ENCODE measurements around the gene PARPBP. TPM values are rescaled to one million over a fixed set of nuclear protein-coding genes. Genes with fewer than 3 reads are reported as not detected.
A peak's percentile ranks its signal among the peaks of the same experiment; 100 is the strongest.

The PARPBP gene, protein sequence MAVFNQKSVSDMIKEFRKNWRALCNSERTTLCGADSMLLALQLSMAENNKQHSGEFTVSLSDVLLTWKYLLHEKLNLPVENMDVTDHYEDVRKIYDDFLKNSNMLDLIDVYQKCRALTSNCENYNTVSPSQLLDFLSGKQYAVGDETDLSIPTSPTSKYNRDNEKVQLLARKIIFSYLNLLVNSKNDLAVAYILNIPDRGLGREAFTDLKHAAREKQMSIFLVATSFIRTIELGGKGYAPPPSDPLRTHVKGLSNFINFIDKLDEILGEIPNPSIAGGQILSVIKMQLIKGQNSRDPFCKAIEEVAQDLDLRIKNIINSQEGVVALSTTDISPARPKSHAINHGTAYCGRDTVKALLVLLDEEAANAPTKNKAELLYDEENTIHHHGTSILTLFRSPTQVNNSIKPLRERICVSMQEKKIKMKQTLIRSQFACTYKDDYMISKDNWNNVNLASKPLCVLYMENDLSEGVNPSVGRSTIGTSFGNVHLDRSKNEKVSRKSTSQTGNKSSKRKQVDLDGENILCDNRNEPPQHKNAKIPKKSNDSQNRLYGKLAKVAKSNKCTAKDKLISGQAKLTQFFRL
- polyA plus RNA-seq (2011; rRNA removed) (32.6 and 58.2 TPM in 2 replicates), polyA plus RNA-seq (2017; fragmentation: RNase III; extraction: RNeasy Plus Mini Kit Qiagen cat#74134 plus additional on column Dnase treatment) (31.8 to 32.8 TPM (median 32.4 TPM) in 3 replicates), polyA minus RNA-seq (2011; rRNA and poly(A)+ RNA removed) (11.6 and 12.8 TPM in 2 replicates)
- polyA plus RNA-seq (2012; cell fraction: cytosol; rRNA removed) = 10.8 and 11.4 TPM in 2 replicates
- 4.3 and 7.3 TPM in 2 replicates for polyA plus RNA-seq (2012; cell fraction: nucleus; rRNA removed)

DNA sequence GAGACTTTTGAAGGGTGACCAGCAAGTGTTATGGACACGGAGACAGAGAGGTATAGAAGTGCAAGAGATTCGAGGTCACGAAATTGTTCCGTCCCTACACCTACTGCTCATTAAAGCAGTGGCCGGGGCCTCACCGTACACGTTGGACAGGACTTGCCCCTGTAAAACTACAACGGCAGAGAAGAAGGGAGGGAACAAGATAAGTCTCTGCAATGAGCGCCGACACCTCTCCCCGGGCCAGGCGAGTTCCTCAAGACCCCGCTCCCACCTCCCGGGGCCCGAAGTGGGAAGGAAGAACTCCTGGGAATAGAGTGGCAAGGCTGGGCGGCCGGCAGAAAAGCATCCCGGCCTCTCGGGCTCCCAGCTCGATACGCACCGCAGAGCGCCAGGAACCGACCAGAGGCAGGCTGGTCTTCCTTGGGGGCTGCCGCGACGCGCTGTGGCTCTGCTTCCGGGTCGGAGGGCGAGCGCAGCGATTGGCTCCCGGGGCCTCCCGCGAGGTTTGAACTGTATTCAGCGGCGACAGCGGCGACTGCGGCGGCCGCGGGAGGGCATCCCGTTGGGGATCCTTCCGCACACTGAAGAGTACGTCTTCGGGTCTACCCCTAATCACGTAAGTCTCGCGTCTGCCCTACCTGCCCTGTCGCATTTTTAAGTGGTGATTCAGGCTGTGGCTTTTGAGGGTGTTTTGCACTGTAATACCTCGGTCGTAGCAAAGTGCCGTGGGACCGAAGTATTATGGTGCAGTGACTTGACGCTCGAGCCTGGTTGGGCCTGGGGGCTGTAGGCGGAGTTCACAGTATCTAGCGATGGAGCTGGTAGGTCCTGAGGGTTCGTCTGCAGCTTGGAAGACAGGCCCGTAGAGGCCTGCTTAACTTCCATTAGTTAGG is at the start of gene PARPBP, which contains the start of gene NUP37:
PARPBP (plus strand) TSS at position 510 of the 890 bp plus-strand sequence. CDS start 3,706 bp downstream, outside the sequence.
NUP37 (minus strand) TSS at position 441 of the 890 bp plus-strand sequence. CDS start 1,596 bp downstream, outside the sequence.
- Histone ChIP-seq H3K4me1 (peaks cover 24% of the 10 kb centered on the region), H3K9me3 (no peaks in the 10 kb centered on the region), H3K4me3 (peak within 1 kb of the TSS; percentile 64), H3K27ac (peak within 1 kb of the TSS; percentile 82 to 97), H3K4me2 (peak within 1 kb of the TSS; percentile 94)
- CTCF ChIA-PET = interaction anchor here (0.7 to 2.0 kb wide), 3 partner anchors 12 to 648 kb away, joined by 3 to 6 read pairs (median 3); no protein-coding TSS in a partner anchor
- WGBS (ENCODE audit: missing lambda C conversion rate) = under 1% methylated on average over 39 of the region's 62 CpGs
- peak; percentile 98 to 99 for ATAC-seq
- FAIRE-seq = no peak
- peak; percentile 84 to 93 for DNase-seq (ENCODE audit: low read depth in 1 of 2, low spot score in 1 of 2)
- POLR2A ChIA-PET = interaction anchor here (0.6 to 1.0 kb wide), 2 partner anchors 12 to 683 kb away, joined by 3 to 4 read pairs; no protein-coding TSS in a partner anchor
- TF ChIP-seq FOSB (CRISPR knock-in tag; IDR thresholded peaks at IDR 0.05) (no peak), EP300 (IDR thresholded peaks at IDR 0.05) (no peak), RNF2 (IDR thresholded peaks at IDR 0.05; ENCODE audit: borderline replicate concordance, low read depth) (no peak), ESRRA (IDR thresholded peaks at IDR 0.05; ENCODE audit: borderline replicate concordance, low read length) (no peak), ZFP36 (IDR thresholded peaks at IDR 0.05; ENCODE audit: borderline replicate concordance, partially characterized antibody) (no peak), GATA3 (IDR thresholded peaks at IDR 0.05; ENCODE audit: borderline replicate concordance) (peak; percentile 48; the same call in 1 of the 2 replicates), KDM1A (IDR thresholded peaks at IDR 0.05; ENCODE audit: low read depth) (no peak), HOXB13 (CRISPR knock-in tag; IDR thresholded peaks at IDR 0.05; ENCODE audit: low read depth) (no peak), CBX2 (IDR thresholded peaks at IDR 0.05; ENCODE audit: borderline replicate concordance, low read depth) (no peak), ZNF302 (CRISPR knock-in tag; IDR thresholded peaks at IDR 0.05) (no peak), ZSCAN20 (CRISPR knock-in tag; IDR thresholded peaks at IDR 0.05) (no peak), CHD4 (IDR thresholded peaks at IDR 0.05; ENCODE audit: borderline replicate concordance) (no peak), KDM5A (IDR thresholded peaks at IDR 0.05) (peak; percentile 90), FOXS1 (CRISPR knock-in tag; IDR thresholded peaks at IDR 0.05) (no peak), CBX8 (IDR thresholded peaks at IDR 0.05) (no peak), TP53 (CRISPR knock-in tag; IDR thresholded peaks at IDR 0.05) (no peak), JUNB (IDR thresholded peaks at IDR 0.05) (no peak), POLR2AphosphoS2 (conservative IDR thresholded peaks at IDR 0.05; ENCODE audit: low read length) (no peak), NFE2L2 (conservative IDR thresholded peaks at IDR 0.05; ENCODE audit: low read length) (no peak), SREBF2 (IDR thresholded peaks at IDR 0.05) (no peak), EHMT2 (IDR thresholded peaks at IDR 0.05; ENCODE audit: low read depth) (no peak), CHD2 (IDR thresholded peaks at IDR 0.05; ENCODE audit: low read length, partially characterized antibody) (peak; percentile 91), ZC3H11A (IDR thresholded peaks at IDR 0.05) (no peak), HDAC2 (IDR thresholded peaks at IDR 0.05) (no peak), PHF8 (IDR thresholded peaks at IDR 0.05; ENCODE audit: borderline replicate concordance, low read depth) (peak; percentile 82)
- TF ChIP-seq, protein P1, sequence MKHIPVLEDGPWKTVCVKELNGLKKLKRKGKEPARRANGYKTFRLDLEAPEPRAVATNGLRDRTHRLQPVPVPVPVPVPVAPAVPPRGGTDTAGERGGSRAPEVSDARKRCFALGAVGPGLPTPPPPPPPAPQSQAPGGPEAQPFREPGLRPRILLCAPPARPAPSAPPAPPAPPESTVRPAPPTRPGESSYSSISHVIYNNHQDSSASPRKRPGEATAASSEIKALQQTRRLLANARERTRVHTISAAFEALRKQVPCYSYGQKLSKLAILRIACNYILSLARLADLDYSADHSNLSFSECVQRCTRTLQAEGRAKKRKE (CRISPR knock-in tag; IDR thresholded peaks at IDR 0.05; ENCODE audit: low read depth) = no peak
- TF ChIP-seq, protein P2, sequence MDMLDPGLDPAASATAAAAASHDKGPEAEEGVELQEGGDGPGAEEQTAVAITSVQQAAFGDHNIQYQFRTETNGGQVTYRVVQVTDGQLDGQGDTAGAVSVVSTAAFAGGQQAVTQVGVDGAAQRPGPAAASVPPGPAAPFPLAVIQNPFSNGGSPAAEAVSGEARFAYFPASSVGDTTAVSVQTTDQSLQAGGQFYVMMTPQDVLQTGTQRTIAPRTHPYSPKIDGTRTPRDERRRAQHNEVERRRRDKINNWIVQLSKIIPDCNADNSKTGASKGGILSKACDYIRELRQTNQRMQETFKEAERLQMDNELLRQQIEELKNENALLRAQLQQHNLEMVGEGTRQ (IDR thresholded peaks at IDR 0.05) = no peak
- TF ChIP-seq, protein P3, sequence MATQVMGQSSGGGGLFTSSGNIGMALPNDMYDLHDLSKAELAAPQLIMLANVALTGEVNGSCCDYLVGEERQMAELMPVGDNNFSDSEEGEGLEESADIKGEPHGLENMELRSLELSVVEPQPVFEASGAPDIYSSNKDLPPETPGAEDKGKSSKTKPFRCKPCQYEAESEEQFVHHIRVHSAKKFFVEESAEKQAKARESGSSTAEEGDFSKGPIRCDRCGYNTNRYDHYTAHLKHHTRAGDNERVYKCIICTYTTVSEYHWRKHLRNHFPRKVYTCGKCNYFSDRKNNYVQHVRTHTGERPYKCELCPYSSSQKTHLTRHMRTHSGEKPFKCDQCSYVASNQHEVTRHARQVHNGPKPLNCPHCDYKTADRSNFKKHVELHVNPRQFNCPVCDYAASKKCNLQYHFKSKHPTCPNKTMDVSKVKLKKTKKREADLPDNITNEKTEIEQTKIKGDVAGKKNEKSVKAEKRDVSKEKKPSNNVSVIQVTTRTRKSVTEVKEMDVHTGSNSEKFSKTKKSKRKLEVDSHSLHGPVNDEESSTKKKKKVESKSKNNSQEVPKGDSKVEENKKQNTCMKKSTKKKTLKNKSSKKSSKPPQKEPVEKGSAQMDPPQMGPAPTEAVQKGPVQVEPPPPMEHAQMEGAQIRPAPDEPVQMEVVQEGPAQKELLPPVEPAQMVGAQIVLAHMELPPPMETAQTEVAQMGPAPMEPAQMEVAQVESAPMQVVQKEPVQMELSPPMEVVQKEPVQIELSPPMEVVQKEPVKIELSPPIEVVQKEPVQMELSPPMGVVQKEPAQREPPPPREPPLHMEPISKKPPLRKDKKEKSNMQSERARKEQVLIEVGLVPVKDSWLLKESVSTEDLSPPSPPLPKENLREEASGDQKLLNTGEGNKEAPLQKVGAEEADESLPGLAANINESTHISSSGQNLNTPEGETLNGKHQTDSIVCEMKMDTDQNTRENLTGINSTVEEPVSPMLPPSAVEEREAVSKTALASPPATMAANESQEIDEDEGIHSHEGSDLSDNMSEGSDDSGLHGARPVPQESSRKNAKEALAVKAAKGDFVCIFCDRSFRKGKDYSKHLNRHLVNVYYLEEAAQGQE (IDR thresholded peaks at IDR 0.05) = peak; percentile 84
- TF ChIP-seq, protein P4, sequence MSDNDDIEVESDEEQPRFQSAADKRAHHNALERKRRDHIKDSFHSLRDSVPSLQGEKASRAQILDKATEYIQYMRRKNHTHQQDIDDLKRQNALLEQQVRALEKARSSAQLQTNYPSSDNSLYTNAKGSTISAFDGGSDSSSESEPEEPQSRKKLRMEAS (IDR thresholded peaks at IDR 0.05) = peak; percentile 90
- TF ChIP-seq, protein P5, sequence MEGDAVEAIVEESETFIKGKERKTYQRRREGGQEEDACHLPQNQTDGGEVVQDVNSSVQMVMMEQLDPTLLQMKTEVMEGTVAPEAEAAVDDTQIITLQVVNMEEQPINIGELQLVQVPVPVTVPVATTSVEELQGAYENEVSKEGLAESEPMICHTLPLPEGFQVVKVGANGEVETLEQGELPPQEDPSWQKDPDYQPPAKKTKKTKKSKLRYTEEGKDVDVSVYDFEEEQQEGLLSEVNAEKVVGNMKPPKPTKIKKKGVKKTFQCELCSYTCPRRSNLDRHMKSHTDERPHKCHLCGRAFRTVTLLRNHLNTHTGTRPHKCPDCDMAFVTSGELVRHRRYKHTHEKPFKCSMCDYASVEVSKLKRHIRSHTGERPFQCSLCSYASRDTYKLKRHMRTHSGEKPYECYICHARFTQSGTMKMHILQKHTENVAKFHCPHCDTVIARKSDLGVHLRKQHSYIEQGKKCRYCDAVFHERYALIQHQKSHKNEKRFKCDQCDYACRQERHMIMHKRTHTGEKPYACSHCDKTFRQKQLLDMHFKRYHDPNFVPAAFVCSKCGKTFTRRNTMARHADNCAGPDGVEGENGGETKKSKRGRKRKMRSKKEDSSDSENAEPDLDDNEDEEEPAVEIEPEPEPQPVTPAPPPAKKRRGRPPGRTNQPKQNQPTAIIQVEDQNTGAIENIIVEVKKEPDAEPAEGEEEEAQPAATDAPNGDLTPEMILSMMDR (IDR thresholded peaks at IDR 0.05) = no peak

Measured in A549 (cell line).